Measurements from ENCODE around the gene VAC14. TPM values are rescaled to one million over a fixed set of nuclear protein-coding genes. Genes with fewer than 3 reads are reported as not detected.

The VAC14 gene
- total RNA-seq, 1 donor from 2014 or later, result 38.1 TPM

- intact Hi-C loops (cut with DNase I), result no loop called here
Observed at GRCh38 chr16:70695331-70696070, 105.5 kb downstream of the VAC14 start.

GRCh38 chr16:70694868-70695218, 106.1 kb downstream of the VAC14 start:
- H3K36me3 ChIP-seq, result no peaks in the 10 kb centered on the region
- intact Hi-C loops (cut with DNase I), result no loop called here
- H3K27ac ChIP-seq, result peak overlapping the region; percentile 98
- H3K27me3 ChIP-seq, result no peaks in the 10 kb centered on the region
- H3K4me3 ChIP-seq, result no peak overlapping the region
- DNase-seq (ENCODE audit: extremely low spot score in 2 of 2), result no peak
- no peaks in the 10 kb centered on the region for H3K9me3 ChIP-seq
- no peak for TF ChIP-seq POLR2A (IDR thresholded peaks at IDR 0.05)
- no peak for TF ChIP-seq CTCF (IDR thresholded peaks at IDR 0.05)
- TF ChIP-seq POLR2AphosphoS5 (IDR thresholded peaks at IDR 0.05; ENCODE audit: insufficient read depth in 1 of 2, low read depth in 1 of 2), result no peak
- peaks cover 100% of the 10 kb centered on the region for H3K4me1 ChIP-seq

More at GRCh38 chr16:70695331-70696070, 105.5 kb downstream of the VAC14 start:
- TF ChIP-seq CTCF (IDR thresholded peaks at IDR 0.05) (no peak), POLR2A (IDR thresholded peaks at IDR 0.05) (no peak), POLR2AphosphoS5 (IDR thresholded peaks at IDR 0.05; ENCODE audit: insufficient read depth in 1 of 2, low read depth in 1 of 2) (peak in 1 of 2 donors; percentile 42)
- H3K36me3 ChIP-seq, result no peaks in the 10 kb centered on the region
- H3K27ac ChIP-seq, result peak overlapping the region; percentile 98
- no peak overlapping the region for H3K4me3 ChIP-seq
- H3K27me3 ChIP-seq, result no peaks in the 10 kb centered on the region
- DNase-seq (ENCODE audit: extremely low spot score in 2 of 2), result no peak
- H3K9me3 ChIP-seq, result no peaks in the 10 kb centered on the region
- peaks cover 100% of the 10 kb centered on the region for H3K4me1 ChIP-seq

GRCh38 chr16:70694088-70694867, 106.7 kb downstream of the VAC14 start:
- TF ChIP-seq POLR2AphosphoS5 (IDR thresholded peaks at IDR 0.05; ENCODE audit: insufficient read depth in 1 of 2, low read depth in 1 of 2), result no peak
- TF ChIP-seq CTCF (IDR thresholded peaks at IDR 0.05), result no peak
- no peak for TF ChIP-seq POLR2A (IDR thresholded peaks at IDR 0.05)
- Histone ChIP-seq H3K36me3 (no peaks in the 10 kb centered on the region), H3K27ac (peak overlapping the region; percentile 98), H3K4me3 (no peak overlapping the region), H3K4me1 (peaks cover 100% of the 10 kb centered on the region), H3K9me3 (no peaks in the 10 kb centered on the region), H3K27me3 (no peaks in the 10 kb centered on the region)
- DNase-seq (ENCODE audit: extremely low spot score in 2 of 2), result no peak
- intact Hi-C loops (cut with DNase I), result no loop called here

- H3K27ac ChIP-seq, result peak overlapping the region; percentile 98
- H3K4me3 ChIP-seq, result no peak overlapping the region
- no peak for DNase-seq (ENCODE audit: extremely low spot score in 2 of 2)
- no peaks in the 10 kb centered on the region for H3K36me3 ChIP-seq
- TF ChIP-seq CTCF (IDR thresholded peaks at IDR 0.05) (no peak), POLR2AphosphoS5 (IDR thresholded peaks at IDR 0.05; ENCODE audit: insufficient read depth in 1 of 2, low read depth in 1 of 2) (peak; percentile 28 to 29), POLR2A (IDR thresholded peaks at IDR 0.05) (no peak)
- H3K27me3 ChIP-seq, result no peaks in the 10 kb centered on the region
- no peaks in the 10 kb centered on the region for H3K9me3 ChIP-seq
- peaks cover 100% of the 10 kb centered on the region for H3K4me1 ChIP-seq
- intact Hi-C loops (cut with DNase I), result no loop called here
Observed at GRCh38 chr16:70692873-70693671, 107.9 kb downstream of the VAC14 start.

All from vagina (tissue), 2 donors.